K562 (cell line): ENCODE results near the gene TCIRG1. TPM values are rescaled to one million over a fixed set of nuclear protein-coding genes. Genes with fewer than 3 reads are reported as not detected.

Experiments used
- ATAC-seq: fragments of 200-7000 bp; cut with Tn5 transposase; 3 replicates; pipeline ENCODE4 v1.9.1; 2020; ENCODE audit warnings: moderate library complexity
- BruUV-seq: library from RNA; stranded (reverse); fragments of 400-500 nt; replicated peaks from 2 replicates; lab custom pipeline; 2021; lab: Mats Ljungman, UMichigan
- CTCF ChIA-PET: fragments of 300-600 bp; formaldehyde crosslinking; extraction: SDS; loops from one replicate; lab custom pipeline; 2021; ENCODE audit warnings: low intra/inter-chr PET ratio; lab: Yijun Ruan, JAX
- POLR2A ChIA-PET: fragments of 300-600, 350-650 bp; sonication (Branson Sonifier 250); formaldehyde crosslinking; extraction: SDS; loops from one replicate; lab custom pipeline; 2021; ENCODE audit warnings: antibody characterized with exemption, inconsistent platforms; lab: Yijun Ruan, JAX
- DNase-seq, 4 experiments: peaks; one replicate each; pipeline versions ENCODE4 v3.0.0 to v3.0.0-alpha.2; 2011 to 2018; ENCODE audit warnings: low spot score in 3 of 4, mixed read lengths in 3 of 4; ENCODE audit errors: extremely low read depth in 1 of 4
- FAIRE-seq: peaks from 2 replicates; lab custom pipeline; 2011; peaks lifted over from hg19 to GRCh38; lab: Jason Lieb, UNC
- H2AFZ ChIP-seq: 2 replicates; pipeline ENCODE4 v1.6.0; 2011; ENCODE audit warnings: low read depth, low read length, control low read depth, inconsistent platforms
- H3K27ac ChIP-seq: fragments of 200-600 bp; 3 replicates; pipeline ENCODE4 v1.8.0; 2011; ENCODE audit warnings: low read depth, mild to moderate bottlenecking, control low read depth, inconsistent platforms, low read length, moderate library complexity, mixed read lengths; ENCODE audit errors: extremely low read depth
- H3K27me3 ChIP-seq, 2 experiments: fragments of 300-600 bp in 1 of 2; 2 replicates in 1 of 2; 3 replicates in 1 of 2; pipeline versions ENCODE4 v1.6.0 to v1.8.0; 2011; ENCODE audit warnings: inconsistent platforms in 2 of 2, low read length in 2 of 2, mild to moderate bottlenecking in 1 of 2, mixed read lengths in 1 of 2, moderate library complexity in 1 of 2; ENCODE audit not compliant: control insufficient read depth in 2 of 2, insufficient read depth in 2 of 2
- H3K36me3 ChIP-seq: fragments of 300-600 bp; 3 replicates; pipeline ENCODE4 v1.8.0; 2011; ENCODE audit warnings: mild to moderate bottlenecking, low read length, inconsistent platforms; ENCODE audit not compliant: control insufficient read depth, insufficient read depth
- H3K4me1 ChIP-seq, 2 experiments: fragments of 200-600 bp in 1 of 2; replicated peaks in 1 of 2; 2 replicates in 1 of 2; 3 replicates in 1 of 2; pipeline versions ENCODE4 v1.5.1 to v1.8.0; 2011; ENCODE audit warnings: inconsistent platforms in 2 of 2, low read length in 2 of 2, mild to moderate bottlenecking in 1 of 2, mixed read lengths in 1 of 2, moderate library complexity in 1 of 2; ENCODE audit not compliant: control insufficient read depth in 2 of 2, insufficient read depth in 2 of 2
- H3K4me2 ChIP-seq: 2 replicates; pipeline ENCODE4 v1.6.1; 2011; ENCODE audit warnings: low read length, control low read depth, inconsistent platforms, mixed read lengths; ENCODE audit not compliant: insufficient read depth
- H3K4me3 ChIP-seq: fragments of 200-600 bp; sonication (generic), shearing (Covaris generic); 2 replicates; pipeline ENCODE4 v1.5.1; 2016; ENCODE audit warnings: control low read depth, inconsistent platforms
- H3K79me2 ChIP-seq: fragments of 200-600 bp; 3 replicates; pipeline ENCODE4 v1.8.0; 2011; ENCODE audit warnings: low read length, inconsistent platforms; ENCODE audit not compliant: control insufficient read depth, insufficient read depth
- H3K9ac ChIP-seq, 2 experiments: 2 replicates each; pipeline versions ENCODE4 v1.6.0 to v1.6.1; 2011; ENCODE audit warnings: low read depth in 2 of 2, low read length in 2 of 2, control low read depth in 1 of 2, inconsistent platforms in 1 of 2, mild to moderate bottlenecking in 1 of 2, mixed read lengths in 1 of 2; ENCODE audit not compliant: insufficient read depth in 1 of 2
- H3K9me1 ChIP-seq: one replicate; pipeline ENCODE4 v1.6.0; 2011; ENCODE audit warnings: inconsistent platforms, mild to moderate bottlenecking, low read length, moderate library complexity; ENCODE audit not compliant: control insufficient read depth, insufficient read depth
- H3K9me3 ChIP-seq: replicated peaks from 2 replicates; pipeline ENCODE4 v1.5.1; 2011; ENCODE audit warnings: low read depth, low read length, inconsistent platforms; ENCODE audit not compliant: control insufficient read depth, insufficient read depth
- H4K20me1 ChIP-seq: replicated peaks from 2 replicates; pipeline ENCODE4 v1.6.1; 2011; ENCODE audit warnings: low read length, inconsistent platforms, mixed read lengths; ENCODE audit not compliant: control insufficient read depth, insufficient read depth
- KLF16 ChIP-seq: IDR thresholded peaks from 2 replicates; pipeline ENCODE4 v1.6.1; 2016; ENCODE audit warnings: antibody characterized with exemption
- MYNN ChIP-seq, 2 experiments: sonication (generic); formaldehyde crosslinking in 1 of 2; IDR thresholded peaks; 2 replicates each; pipeline versions ENCODE4 v1.5.0 to v1.6.1; 2016 to 2020; ENCODE audit warnings: antibody characterized with exemption in 1 of 2, missing genetic modification reagents in 1 of 2
- NFE2 ChIP-seq: IDR thresholded peaks from 2 replicates; pipeline ENCODE4 v1.6.1; 2014; ENCODE audit warnings: antibody characterized with exemption, low read depth
- RBM17 ChIP-seq: fragments of 200-400 bp; formaldehyde crosslinking; IDR thresholded peaks from 2 replicates; pipeline ENCODE4 v1.6.1; 2017; ENCODE audit warnings: low read depth, mild to moderate bottlenecking, low read length, borderline replicate concordance
- WGBS: fragments of 100-300 bp; shearing (Covaris generic); methylation state at CpG from one replicate; pipeline ENCODE4 v1.1.6; 2016; ENCODE audit warnings: low coverage, mixed read lengths; ENCODE audit not compliant: insufficient coverage; ENCODE audit errors: missing lambda C conversion rate; 5-methylcytosine and 5-hydroxymethylcytosine counted together
- in situ Hi-C: fragments of 300-500 bp; cut with MboI; formaldehyde crosslinking; loops from 4 replicates; pipeline ENCODE4 v1.15.0; 2018; ENCODE audit warnings: inconsistent platforms, mixed read lengths
- intact Hi-C: fragments of 100-400 bp; cut with micrococcal nuclease; formaldehyde crosslinking; loops from 2 replicates; pipeline ENCODE4 v1.14.2; 2022
- polyA plus RNA-seq, 8 experiments: library from polyadenylated mRNA; depleted of rRNA in 4 of 8; stranded (reverse) in 5 of 8; unstranded in 3 of 8; fragments of >200 nt; fragmentation: Nextera tagmentation in 2 of 8; fragmentation: Illumina TruSeq in 1 of 8; extraction: Ambion mirVana in 2 of 8; extraction: Trizol in 1 of 8; gene quantifications; 2 replicates each; pipeline versions ENCODE4 v1.2.1 to v1.2.3, GENCODE V29; 2011 to 2014; ENCODE audit warnings: inconsistent platforms in 1 of 8, missing spikeins in 1 of 8
- total RNA-seq, 7 experiments: library from RNA; depleted of rRNA in 6 of 7; stranded (reverse); fragments of >200 nt in 6 of 7; fragmentation: Illumina TruSeq in 2 of 7; extraction: Trizol in 2 of 7; gene quantifications; 2 replicates each; pipeline versions ENCODE4 v1.2.1 to v1.2.3, GENCODE V29; 2011 to 2021; ENCODE audit warnings: low replicate concordance in 1 of 7
- TF ChIP-seq, protein P1 (sequence below): fragments of 200-800 bp; sonication (Bioruptor generic); IDR thresholded peaks from 2 replicates; pipeline ENCODE4 v1.6.1; 2017; ENCODE audit warnings: missing genetic modification characterization, missing compliant biosample characterization

Gene TCIRG1
- total and polyA plus RNA-seq, 9 of the 15 experiments (the other 6 are each of a cell fraction or from before 2014, with no cell fraction given): 0.49 to 143 (median 24.4) TPM

DNA sequence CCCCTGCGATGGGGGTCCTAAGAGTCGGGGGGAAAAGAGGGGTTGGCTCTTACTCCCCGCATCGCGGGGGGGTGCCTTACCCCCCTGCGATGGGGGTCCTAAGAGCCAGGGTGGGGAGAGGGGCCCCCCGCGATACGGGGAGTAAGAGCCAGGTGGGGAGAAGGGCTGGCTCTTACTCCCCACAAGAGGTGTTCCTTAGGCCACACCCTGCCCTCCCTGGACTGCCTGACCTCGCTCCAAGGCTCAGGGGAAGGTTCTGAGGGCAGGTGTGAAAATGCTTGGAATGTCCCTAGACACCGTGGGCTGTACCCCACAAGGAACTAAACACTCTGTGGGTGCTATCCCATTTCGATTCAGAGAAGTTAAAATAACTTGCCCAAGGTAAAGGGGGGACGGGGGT is 42.8 kb upstream of the TCIRG1 start:
- H3K4me1 ChIP-seq: peaks cover 8 to 35% of the 10 kb centered on the region in 2 experiments; a peak in 4 of 5 replicates
- no peak for TF ChIP-seq MYNN (IDR thresholded peaks at IDR 0.05)
- TF ChIP-seq MYNN (CRISPR knock-in tag; IDR thresholded peaks at IDR 0.05): no peak
- TF ChIP-seq, protein P1, sequence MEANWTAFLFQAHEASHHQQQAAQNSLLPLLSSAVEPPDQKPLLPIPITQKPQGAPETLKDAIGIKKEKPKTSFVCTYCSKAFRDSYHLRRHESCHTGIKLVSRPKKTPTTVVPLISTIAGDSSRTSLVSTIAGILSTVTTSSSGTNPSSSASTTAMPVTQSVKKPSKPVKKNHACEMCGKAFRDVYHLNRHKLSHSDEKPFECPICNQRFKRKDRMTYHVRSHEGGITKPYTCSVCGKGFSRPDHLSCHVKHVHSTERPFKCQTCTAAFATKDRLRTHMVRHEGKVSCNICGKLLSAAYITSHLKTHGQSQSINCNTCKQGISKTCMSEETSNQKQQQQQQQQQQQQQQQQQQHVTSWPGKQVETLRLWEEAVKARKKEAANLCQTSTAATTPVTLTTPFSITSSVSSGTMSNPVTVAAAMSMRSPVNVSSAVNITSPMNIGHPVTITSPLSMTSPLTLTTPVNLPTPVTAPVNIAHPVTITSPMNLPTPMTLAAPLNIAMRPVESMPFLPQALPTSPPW (CRISPR knock-in tag): no peak
- no peak for TF ChIP-seq NFE2
- no peak for TF ChIP-seq KLF16
- TF ChIP-seq RBM17: no peak
- intact Hi-C loops: no loop called here
- no peaks in the 10 kb centered on the region for H3K79me2 ChIP-seq
- H3K27me3 ChIP-seq: no peaks in the 10 kb centered on the region; a peak in 1 of 5 replicates
- no peak overlapping the region for H3K4me2 ChIP-seq
- FAIRE-seq: no peak
- no peak overlapping the region for H3K4me3 ChIP-seq
- H4K20me1 ChIP-seq: no peaks in the 10 kb centered on the region
- BruUV-seq: no TSS peak
- peak in 1 of 4 experiments; percentile 8 for DNase-seq
- 48% methylated on average over 3 of the region's 13 CpGs for WGBS
- no peak overlapping the region for H3K9ac ChIP-seq
- in situ Hi-C loops: no loop called here
- ChIA-PET POLR2A (interaction anchor here (1.0 to 1.2 kb wide), 2 partner anchors 13 to 215 kb away, joined by 3 to 6 read pairs; no protein-coding TSS in a partner anchor), CTCF (interaction anchor here (0.9 kb wide), 1 partner anchor 261 kb away, joined by 3 read pairs; no protein-coding TSS in a partner anchor)
- ATAC-seq: no peak
- no peaks in the 10 kb centered on the region for H3K9me1 ChIP-seq
- 0 out of 2 replicates have a peak overlapping the region, but pooled peaks have one; percentile 97 for H2AFZ ChIP-seq
- H3K9me3 ChIP-seq: no peaks in the 10 kb centered on the region
- no peak overlapping the region for H3K27ac ChIP-seq
- H3K36me3 ChIP-seq: no peaks in the 10 kb centered on the region
